Vagina (tissue), 2 donors: ENCODE measurements around the gene DUSP21. TPM values are rescaled to one million over a fixed set of nuclear protein-coding genes. Genes with fewer than 3 reads are reported as not detected.

Experiments used
- DNase-seq, 2 donors: peaks; one replicate each; pipeline ENCODE4 v3.0.0-alpha.2; 2017; ENCODE audit errors: extremely low spot score in 2 of 2
- H3K27ac ChIP-seq: fragments of 200-600 bp; sonication (generic); one replicate; pipeline ENCODE4 v1.5.1; 2019
- H3K27me3 ChIP-seq: fragments of 200-600 bp; sonication (generic); one replicate; pipeline ENCODE4 v1.5.1; 2019
- H3K36me3 ChIP-seq, 2 donors: fragments of 200-600 bp; sonication (generic); one replicate each; pipeline ENCODE4 v1.5.1; 2017 to 2019
- H3K4me1 ChIP-seq: fragments of 200-600 bp; sonication (generic); one replicate; pipeline ENCODE4 v1.5.1; 2019
- H3K4me3 ChIP-seq, 2 donors: fragments of 200-600 bp; sonication (generic); 1 replicate in 1 of 2; 2 replicates in 1 of 2; pipeline ENCODE4 v1.5.1; 2016 to 2019
- H3K9me3 ChIP-seq: fragments of 200-600 bp; sonication (generic); one replicate; pipeline ENCODE4 v1.5.1; 2019
- POLR2A ChIP-seq, 2 donors: fragments of 450-650 bp; IDR thresholded peaks; one replicate each; pipeline ENCODE4 v1.6.1; 2017; ENCODE audit warnings: antibody characterized with exemption in 2 of 2, mild to moderate bottlenecking in 2 of 2, moderate library complexity in 2 of 2
- POLR2AphosphoS5 ChIP-seq, 2 donors: sonication (generic); formaldehyde crosslinking; IDR thresholded peaks; one replicate each; pipeline ENCODE4 v1.9.0; 2017; ENCODE audit warnings: antibody characterized with exemption in 2 of 2, mild to moderate bottlenecking in 2 of 2, low read depth in 1 of 2; ENCODE audit not compliant: insufficient read depth in 1 of 2
- intact Hi-C: fragments of 100-400 bp; cut with DNase I; formaldehyde crosslinking; loops from one replicate; pipeline ENCODE4 v1.15.1; 2023
- total RNA-seq: library from RNA; depleted of rRNA; stranded (reverse); fragments of >200 nt; gene quantifications from one replicate; pipeline ENCODE4 v1.2.3, GENCODE V29; 2016
- TF ChIP-seq, protein P1 (sequence below), 3 experiments: fragments of 450-650 bp in 2 of 3; fragments of 200-600 bp in 1 of 3; sonication (generic) in 1 of 3; IDR thresholded peaks; one replicate each; pipeline ENCODE4 v1.5.1; 2017 to 2019; ENCODE audit warnings: antibody characterized with exemption in 3 of 3, mild to moderate bottlenecking in 2 of 3, moderate library complexity in 2 of 3

Gene DUSP21
- total RNA-seq, 1 donor from 2014 or later = not detected

DNA sequence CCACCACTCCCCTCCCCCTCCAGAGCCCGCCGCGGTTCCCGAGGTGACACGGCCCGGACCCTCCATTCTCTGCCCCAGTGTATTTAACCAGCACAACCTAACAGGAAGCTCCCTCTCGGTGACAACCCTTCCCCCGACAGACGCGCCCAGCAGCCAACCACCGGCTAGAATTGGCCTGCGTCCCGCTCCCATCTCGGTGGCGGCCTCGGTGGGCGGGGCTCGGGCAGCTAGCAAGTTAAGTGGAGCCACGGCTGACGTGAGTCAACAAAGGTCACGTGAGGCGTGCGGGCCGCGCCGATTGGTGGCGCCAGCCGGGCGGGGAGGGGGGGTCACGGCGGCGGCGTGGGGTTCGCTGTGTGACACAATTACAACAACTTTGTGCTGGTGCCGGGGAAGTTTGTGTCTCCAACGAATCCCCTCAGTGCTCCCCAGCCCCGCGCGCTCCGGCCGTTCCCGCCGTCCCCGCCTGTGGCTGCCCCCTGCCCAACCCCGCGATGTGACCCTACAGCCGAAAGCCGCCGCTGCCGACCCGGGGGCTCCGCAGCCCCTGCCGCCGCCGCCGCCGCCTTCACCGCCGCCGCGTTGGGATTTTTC, 29.1 kb downstream of the DUSP21 start, which contains the start of gene KDM6A:
TSS of gene KDM6A (plus strand) at position 368 of the 594 bp plus-strand sequence. CDS start 364 bp downstream, outside the sequence.
- H3K4me1 ChIP-seq = peaks cover 43% of the 10 kb centered on the region

DNA sequence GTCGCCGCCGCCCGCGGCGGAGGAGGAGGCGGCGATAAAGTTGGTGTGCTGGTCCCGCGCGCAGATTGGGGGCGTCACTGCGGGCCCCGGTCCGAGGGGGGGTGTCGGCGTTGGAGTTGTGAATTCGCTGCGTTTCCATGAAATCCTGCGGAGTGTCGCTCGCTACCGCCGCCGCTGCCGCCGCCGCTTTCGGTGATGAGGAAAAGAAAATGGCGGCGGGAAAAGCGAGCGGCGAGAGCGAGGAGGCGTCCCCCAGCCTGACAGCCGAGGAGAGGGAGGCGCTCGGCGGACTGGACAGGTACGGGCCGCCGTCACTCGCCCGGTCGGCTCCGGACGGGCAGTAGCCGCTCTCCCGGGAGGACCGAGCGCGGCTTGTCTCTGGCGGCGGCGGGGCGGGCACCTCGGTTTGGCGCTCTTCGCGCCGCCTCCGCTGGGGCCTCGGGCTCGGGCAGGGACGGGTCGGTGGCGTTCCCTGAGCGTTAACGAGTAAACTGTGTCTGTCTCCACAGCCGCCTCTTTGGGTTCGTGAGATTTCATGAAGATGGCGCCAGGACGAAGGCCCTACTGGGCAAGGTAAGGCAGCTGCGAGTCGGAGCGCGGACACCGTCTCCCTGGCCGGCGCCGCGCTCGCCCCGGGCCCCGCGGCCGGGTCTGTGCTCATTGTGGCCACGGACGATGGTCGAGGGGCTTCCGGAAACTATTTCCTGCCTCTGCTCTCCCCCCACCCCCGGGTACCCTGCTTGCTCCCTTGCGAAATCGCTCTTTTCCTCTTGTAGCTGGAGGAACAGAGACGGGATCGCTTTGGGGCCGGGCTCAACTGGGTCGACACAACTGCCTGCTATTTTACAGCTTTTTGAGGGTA, 29.8 kb downstream of the DUSP21 start:
- peak overlapping the region; percentile 100 for H3K27ac ChIP-seq
- peaks cover 50% of the 10 kb centered on the region for H3K4me1 ChIP-seq
- TF ChIP-seq POLR2AphosphoS5 (IDR thresholded peaks at IDR 0.05; ENCODE audit: insufficient read depth in 1 of 2, low read depth in 1 of 2) (peak in 1 of 2 donors; percentile 51), POLR2A (IDR thresholded peaks at IDR 0.05) (peak in 1 of 2 donors; percentile 3)
- TF ChIP-seq, protein P1, sequence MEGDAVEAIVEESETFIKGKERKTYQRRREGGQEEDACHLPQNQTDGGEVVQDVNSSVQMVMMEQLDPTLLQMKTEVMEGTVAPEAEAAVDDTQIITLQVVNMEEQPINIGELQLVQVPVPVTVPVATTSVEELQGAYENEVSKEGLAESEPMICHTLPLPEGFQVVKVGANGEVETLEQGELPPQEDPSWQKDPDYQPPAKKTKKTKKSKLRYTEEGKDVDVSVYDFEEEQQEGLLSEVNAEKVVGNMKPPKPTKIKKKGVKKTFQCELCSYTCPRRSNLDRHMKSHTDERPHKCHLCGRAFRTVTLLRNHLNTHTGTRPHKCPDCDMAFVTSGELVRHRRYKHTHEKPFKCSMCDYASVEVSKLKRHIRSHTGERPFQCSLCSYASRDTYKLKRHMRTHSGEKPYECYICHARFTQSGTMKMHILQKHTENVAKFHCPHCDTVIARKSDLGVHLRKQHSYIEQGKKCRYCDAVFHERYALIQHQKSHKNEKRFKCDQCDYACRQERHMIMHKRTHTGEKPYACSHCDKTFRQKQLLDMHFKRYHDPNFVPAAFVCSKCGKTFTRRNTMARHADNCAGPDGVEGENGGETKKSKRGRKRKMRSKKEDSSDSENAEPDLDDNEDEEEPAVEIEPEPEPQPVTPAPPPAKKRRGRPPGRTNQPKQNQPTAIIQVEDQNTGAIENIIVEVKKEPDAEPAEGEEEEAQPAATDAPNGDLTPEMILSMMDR (IDR thresholded peaks at IDR 0.05) = no peak
- peak overlapping the region; percentile 64 to 94 for H3K4me3 ChIP-seq
- intact Hi-C loops = no loop called here
- no peak for DNase-seq
- no peaks in the 10 kb centered on the region for H3K9me3 ChIP-seq
- no peaks in the 10 kb centered on the region for H3K36me3 ChIP-seq
- H3K27me3 ChIP-seq = no peaks in the 10 kb centered on the region

More for the DNA sequence above, 29.1 kb downstream of the DUSP21 start, which contains the start of gene KDM6A:
- H3K27me3 ChIP-seq = no peaks in the 10 kb centered on the region
- intact Hi-C loops = no loop called here
- peak; percentile 99 to 100 for DNase-seq
- H3K4me3 ChIP-seq = peak within 1 kb of the TSS; percentile 64 to 94
- TF ChIP-seq, protein P1 (IDR thresholded peaks at IDR 0.05) = no peak
- TF ChIP-seq POLR2A (IDR thresholded peaks at IDR 0.05) (peak; percentile 15 to 66), POLR2AphosphoS5 (IDR thresholded peaks at IDR 0.05; ENCODE audit: insufficient read depth in 1 of 2, low read depth in 1 of 2) (peak; percentile 86 to 88)
- peak within 1 kb of the TSS; percentile 100 for H3K27ac ChIP-seq
- no peaks in the 10 kb centered on the region for H3K36me3 ChIP-seq
- H3K9me3 ChIP-seq = no peaks in the 10 kb centered on the region

DNA sequence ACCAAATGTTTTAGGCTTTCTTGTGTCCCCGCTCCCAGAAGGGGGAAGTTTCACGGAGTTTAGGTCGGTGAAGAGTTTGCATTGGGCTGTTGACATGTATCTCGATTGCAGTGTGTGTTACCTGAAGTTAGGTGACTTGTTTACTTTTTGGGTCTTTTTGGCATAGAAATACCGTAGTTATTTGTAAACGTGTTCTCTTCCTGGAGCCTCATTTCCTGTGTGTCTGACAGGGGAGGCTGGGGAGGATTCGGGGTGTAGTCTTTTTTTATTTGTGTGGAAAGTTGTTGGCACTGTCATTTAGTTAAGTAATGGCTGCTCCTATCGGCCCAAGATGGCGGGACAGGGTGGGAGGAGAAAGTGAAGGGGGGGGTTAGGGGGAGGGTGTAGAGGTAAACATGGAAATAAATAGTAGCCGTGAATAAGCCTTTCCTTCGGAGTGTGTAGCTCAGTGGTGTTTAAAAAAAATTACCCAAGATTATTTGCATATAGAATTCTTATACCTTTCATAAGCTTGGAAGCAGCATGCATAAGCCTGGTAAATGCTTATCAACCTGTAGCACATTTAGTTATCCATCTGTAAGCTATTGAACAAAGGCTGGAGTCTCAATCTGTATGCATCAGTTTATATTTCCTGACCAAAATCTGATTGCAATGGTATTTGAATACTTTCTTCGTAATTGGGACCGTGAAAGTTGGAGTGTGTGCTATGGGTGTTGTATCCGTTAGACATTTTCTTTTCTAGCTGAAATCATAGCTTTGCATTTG, 30.8 kb downstream of the DUSP21 start:
- intact Hi-C loops = no loop called here
- TF ChIP-seq POLR2AphosphoS5 (IDR thresholded peaks at IDR 0.05; ENCODE audit: insufficient read depth in 1 of 2, low read depth in 1 of 2) = peak in 1 of 2 donors; percentile 34
- TF ChIP-seq, protein P1 (IDR thresholded peaks at IDR 0.05) = no peak
- Histone ChIP-seq H3K27me3 (no peaks in the 10 kb centered on the region), H3K4me3 (peak overlapping the region; percentile 64 to 94), H3K4me1 (peaks cover 57% of the 10 kb centered on the region), H3K36me3 (no peaks in the 10 kb centered on the region), H3K9me3 (no peaks in the 10 kb centered on the region), H3K27ac (peak overlapping the region; percentile 100)
- no peak for DNase-seq

DNA sequence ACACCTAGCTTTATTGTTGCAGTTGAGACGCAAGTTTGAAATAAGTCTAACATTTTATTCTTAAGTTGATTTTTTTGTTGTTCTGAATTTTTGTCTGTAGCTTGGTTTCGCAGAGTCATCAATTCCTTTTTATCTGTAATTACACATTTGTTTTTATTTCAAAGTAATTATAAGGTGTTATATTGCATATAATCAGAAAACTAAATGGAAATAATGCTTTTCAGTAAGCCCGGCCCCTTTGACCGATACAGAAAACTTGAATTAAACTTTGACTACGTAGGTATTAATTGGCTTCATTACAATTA, 31.3 kb downstream of the DUSP21 start:
- Histone ChIP-seq H3K4me1 (peaks cover 60% of the 10 kb centered on the region), H3K9me3 (no peaks in the 10 kb centered on the region), H3K36me3 (no peaks in the 10 kb centered on the region), H3K27me3 (no peaks in the 10 kb centered on the region), H3K4me3 (peak overlapping the region; percentile 64 to 94), H3K27ac (peak overlapping the region; percentile 100)
- no peak for DNase-seq
- intact Hi-C loops = no loop called here
- TF ChIP-seq POLR2A (IDR thresholded peaks at IDR 0.05) = no peak
- TF ChIP-seq POLR2AphosphoS5 (IDR thresholded peaks at IDR 0.05; ENCODE audit: insufficient read depth in 1 of 2, low read depth in 1 of 2) = no peak
- TF ChIP-seq, protein P1 (IDR thresholded peaks at IDR 0.05) = no peak
